IMR-90 (cell line): ENCODE results near the gene BCL2. TPM values are rescaled to one million over a fixed set of nuclear protein-coding genes. Genes with fewer than 3 reads are reported as not detected.

Experiments used
- ATAC-seq: fragments of 200-7000 bp; cut with Tn5 transposase; 2 replicates; pipeline ENCODE4 v1.9.1; 2020; ENCODE audit warnings: low read depth, mild to moderate bottlenecking, moderate library complexity
- BruUV-seq: library from RNA; stranded (reverse); fragments of 400-500 nt; replicated peaks from 2 replicates; lab custom pipeline; 2021; lab: Mats Ljungman, UMichigan
- CTCF ChIA-PET: fragments of 300-600 bp; formaldehyde crosslinking; extraction: SDS; loops from one replicate; lab custom pipeline; 2021; ENCODE audit warnings: antibody characterized with exemption; lab: Yijun Ruan, JAX
- POLR2A ChIA-PET: fragments of 300-600 bp; sonication (Branson Sonifier 250); formaldehyde crosslinking; loops from one replicate; lab custom pipeline; 2022; ENCODE audit warnings: antibody characterized with exemption; ENCODE audit not compliant: unreplicated experiment; lab: Charles Lee
- DNase-seq: peaks from one replicate; pipeline ENCODE4 v3.0.0; 2013
- H2AFZ ChIP-seq: replicated peaks from 2 replicates; pipeline ENCODE3; 2013; ENCODE audit warnings: low read length, mild to moderate bottlenecking; ENCODE audit not compliant: poor library complexity
- H2AK5ac ChIP-seq: 2 replicates; pipeline ENCODE4 v1.6.1; 2013; ENCODE audit warnings: low read depth, low read length, inconsistent platforms
- H2AK9ac ChIP-seq: replicated peaks from 2 replicates; pipeline ENCODE3; 2013; ENCODE audit warnings: mild to moderate bottlenecking, low read depth, low read length, moderate library complexity; ENCODE audit not compliant: poor library complexity
- H2BK120ac ChIP-seq: 2 replicates; pipeline ENCODE4 v1.6.1; 2013; ENCODE audit warnings: low read depth, low read length, inconsistent platforms
- H2BK15ac ChIP-seq: 3 replicates; pipeline ENCODE4 v1.6.1; 2013; ENCODE audit warnings: low read depth, low read length, inconsistent platforms
- H2BK20ac ChIP-seq: 2 replicates; pipeline ENCODE4 v1.6.1; 2013; ENCODE audit warnings: low read depth, mild to moderate bottlenecking, inconsistent platforms, low read length, moderate library complexity
- H2BK5ac ChIP-seq: 2 replicates; pipeline ENCODE4 v1.6.1; 2013; ENCODE audit warnings: mild to moderate bottlenecking, low read depth, low read length, inconsistent platforms; ENCODE audit not compliant: poor library complexity, severe bottlenecking
- H3K14ac ChIP-seq: replicated peaks from 2 replicates; pipeline ENCODE4 v1.6.1; 2013; ENCODE audit warnings: low read depth, low read length, inconsistent platforms
- H3K18ac ChIP-seq: 2 replicates; pipeline ENCODE4 v1.6.1; 2013; ENCODE audit warnings: low read depth, low read length, control low read depth
- H3K23ac ChIP-seq: 2 replicates; pipeline ENCODE4 v1.6.1; 2013; ENCODE audit warnings: low read depth, low read length, inconsistent platforms
- H3K27ac ChIP-seq: 2 replicates; pipeline ENCODE4 v1.5.1; 2013; ENCODE audit warnings: mild to moderate bottlenecking, control low read depth, low read length; ENCODE audit not compliant: insufficient read depth
- H3K27me3 ChIP-seq: 2 replicates; pipeline ENCODE4 v1.6.1; 2013; ENCODE audit warnings: low read length; ENCODE audit not compliant: control insufficient read depth, insufficient read depth
- H3K36me3 ChIP-seq: 2 replicates; pipeline ENCODE4 v1.6.1; 2013; ENCODE audit warnings: low read length, mixed read lengths; ENCODE audit not compliant: control insufficient read depth, insufficient read depth
- H3K4ac ChIP-seq: 2 replicates; pipeline ENCODE4 v1.6.1; 2013; ENCODE audit warnings: low read depth, low read length, inconsistent platforms
- H3K4me1 ChIP-seq: 2 replicates; pipeline ENCODE4 v1.6.1; 2013; ENCODE audit warnings: low read length, mixed read lengths; ENCODE audit not compliant: control insufficient read depth, insufficient read depth
- H3K4me2 ChIP-seq: 2 replicates; pipeline ENCODE4 v1.6.1; 2013; ENCODE audit warnings: low read depth, mild to moderate bottlenecking, control low read depth, low read length, moderate library complexity
- H3K4me3 ChIP-seq: 2 replicates; pipeline ENCODE4 v1.5.1; 2013; ENCODE audit warnings: low read depth, mild to moderate bottlenecking, control low read depth, low read length, moderate library complexity; ENCODE audit not compliant: insufficient read depth
- H3K56ac ChIP-seq: 2 replicates; pipeline ENCODE4 v1.6.1; 2013; ENCODE audit warnings: low read length, inconsistent platforms; ENCODE audit not compliant: insufficient read depth; ENCODE audit errors: extremely low read depth
- H3K79me1 ChIP-seq, 2 experiments: 2 replicates each; pipeline ENCODE4 v1.6.1; 2013; ENCODE audit warnings: low read length in 2 of 2, inconsistent platforms in 1 of 2, low read depth in 1 of 2
- H3K9ac ChIP-seq: 2 replicates; pipeline ENCODE4 v1.6.1; 2013; ENCODE audit warnings: low read depth, low read length, control low read depth
- H3K9me1 ChIP-seq: 2 replicates; pipeline ENCODE4 v1.6.1; 2013; ENCODE audit warnings: low read length, inconsistent platforms; ENCODE audit not compliant: insufficient read depth
- H3K9me3 ChIP-seq: 2 replicates; pipeline ENCODE4 v1.6.1; 2013; ENCODE audit warnings: low read length; ENCODE audit not compliant: control insufficient read depth, insufficient read depth
- H4K20me1 ChIP-seq: 2 replicates; pipeline ENCODE4 v1.6.1; 2013; ENCODE audit warnings: low read length, inconsistent platforms; ENCODE audit not compliant: insufficient read depth
- H4K5ac ChIP-seq: 2 replicates; pipeline ENCODE4 v1.6.1; 2013; ENCODE audit warnings: mild to moderate bottlenecking, low read depth, low read length, control low read depth
- H4K8ac ChIP-seq, 2 experiments: 2 replicates each; pipeline ENCODE4 v1.6.1; 2013; ENCODE audit warnings: low read depth in 2 of 2, low read length in 2 of 2, control low read depth in 1 of 2, inconsistent platforms in 1 of 2
- H4K91ac ChIP-seq: 2 replicates; pipeline ENCODE4 v1.6.1; 2013; ENCODE audit warnings: low read depth, low read length, inconsistent platforms; ENCODE audit not compliant: insufficient read depth
- BHLHE40 ChIP-seq: fragments of 150-350 bp; IDR thresholded peaks from 2 replicates; pipeline ENCODE4 v1.6.1; 2016; ENCODE audit warnings: mild to moderate bottlenecking, low read depth, low read length
- CEBPB ChIP-seq: IDR thresholded peaks from 2 replicates; pipeline ENCODE4 v1.6.1; 2012; ENCODE audit warnings: low read depth, low read length, improper control_type of control experiment
- CHD1 ChIP-seq: IDR thresholded peaks from 2 replicates; pipeline ENCODE4 v1.6.1; 2012; ENCODE audit warnings: low read depth, low read length, improper control_type of control experiment
- FOS ChIP-seq: fragments of 150-350 bp; IDR thresholded peaks from 2 replicates; pipeline ENCODE4 v1.6.1; 2016; ENCODE audit warnings: low read depth, low read length
- MAFK ChIP-seq: IDR thresholded peaks from 2 replicates; pipeline ENCODE4 v1.6.1; 2012; ENCODE audit warnings: low read depth, low read length, improper control_type of control experiment
- MAZ ChIP-seq: IDR thresholded peaks from 2 replicates; pipeline ENCODE4 v1.6.1; 2012; ENCODE audit warnings: low read depth, mild to moderate bottlenecking, low read length, improper control_type of control experiment, moderate library complexity, borderline replicate concordance
- MXI1 ChIP-seq: IDR thresholded peaks from 2 replicates; pipeline ENCODE4 v1.6.1; 2012; ENCODE audit warnings: low read depth, mild to moderate bottlenecking, low read length, moderate library complexity, borderline replicate concordance
- NFE2L2 ChIP-seq: fragments of 150-350 bp; IDR thresholded peaks from 2 replicates; pipeline ENCODE4 v1.6.1; 2016; ENCODE audit warnings: low read depth, mild to moderate bottlenecking, low read length
- POLR2A ChIP-seq: IDR thresholded peaks from 2 replicates; pipeline ENCODE4 v1.6.1; 2012; ENCODE audit warnings: mild to moderate bottlenecking, low read depth, low read length
- RAD21 ChIP-seq: IDR thresholded peaks from 2 replicates; pipeline ENCODE4 v1.6.1; 2012; ENCODE audit warnings: low read length, improper control_type of control experiment
- RCOR1 ChIP-seq: IDR thresholded peaks from 2 replicates; pipeline ENCODE4 v1.6.1; 2012; ENCODE audit warnings: mild to moderate bottlenecking, low read length, improper control_type of control experiment; ENCODE audit not compliant: insufficient replicate concordance
- RFX5 ChIP-seq: IDR thresholded peaks from 2 replicates; pipeline ENCODE4 v1.8.0; 2012; ENCODE audit warnings: low read depth, mild to moderate bottlenecking, low read length, moderate library complexity
- SMC3 ChIP-seq: fragments of 150-350 bp; IDR thresholded peaks from 2 replicates; pipeline ENCODE4 v1.6.1; 2016; ENCODE audit warnings: low read depth, mild to moderate bottlenecking, antibody characterized with exemption, low read length, moderate library complexity
- WGBS, 2 experiments: methylation state at CpG; one replicate each; pipeline versions ENCODE4 v1.1.5 to v1.1.7; 2013; ENCODE audit warnings: missing lambda C conversion rate in 2 of 2; ENCODE audit not compliant: insufficient read length in 1 of 2; ENCODE audit errors: extremely low coverage in 2 of 2; 5-methylcytosine and 5-hydroxymethylcytosine counted together
- dilution Hi-C: fragments of 300-500 bp; cut with HindIII; formaldehyde crosslinking; loops from one replicate; pipeline ENCODE4 v1.14.3; 2018; ENCODE audit warnings: low sequenced_read_pairs; ENCODE audit not compliant: unreplicated experiment
- in situ Hi-C: fragments of 300-500 bp; cut with MboI; formaldehyde crosslinking; loops from 3 replicates; pipeline ENCODE4 v1.14.3; 2019; ENCODE audit warnings: low sequenced_read_pairs, inconsistent platforms, mixed read lengths
- intact Hi-C: fragments of 100-400 bp; cut with micrococcal nuclease; formaldehyde crosslinking; loops from 2 replicates; pipeline ENCODE4 v1.10.0; 2022
- polyA plus RNA-seq, 3 experiments: library from polyadenylated mRNA; depleted of rRNA; stranded (reverse); fragments of >200 nt; gene quantifications; 2 replicates each; pipeline ENCODE4 v1.2.3, GENCODE V29; 2012; ENCODE audit warnings: low replicate concordance in 1 of 3
- total RNA-seq: library from RNA; depleted of rRNA; stranded (reverse); fragments of >200 nt; gene quantifications from 2 replicates; pipeline ENCODE4 v1.2.3, GENCODE V29; 2012
- TF ChIP-seq, protein P1 (sequence below): conservative IDR thresholded peaks from 2 replicates; pipeline ENCODE4 v1.5.1; 2012; ENCODE audit warnings: mild to moderate bottlenecking, low read depth, low read length, improper control_type of control experiment
- TF ChIP-seq, protein P2 (sequence below): fragments of 150-350 bp; IDR thresholded peaks from 2 replicates; pipeline ENCODE4 v1.6.1; 2016; ENCODE audit warnings: low read depth, mild to moderate bottlenecking, low read length, moderate library complexity, borderline replicate concordance
- TF ChIP-seq, protein P3 (sequence below): fragments of 150-350 bp; IDR thresholded peaks from 2 replicates; pipeline ENCODE4 v1.6.1; 2017; ENCODE audit warnings: mild to moderate bottlenecking, antibody characterized with exemption, low read length, low read depth

BCL2 gene
- total and polyA plus RNA-seq, 2 of the 4 experiments (the other 2 are of a cell fraction), result 0.24 to 0.54 TPM

DNA sequence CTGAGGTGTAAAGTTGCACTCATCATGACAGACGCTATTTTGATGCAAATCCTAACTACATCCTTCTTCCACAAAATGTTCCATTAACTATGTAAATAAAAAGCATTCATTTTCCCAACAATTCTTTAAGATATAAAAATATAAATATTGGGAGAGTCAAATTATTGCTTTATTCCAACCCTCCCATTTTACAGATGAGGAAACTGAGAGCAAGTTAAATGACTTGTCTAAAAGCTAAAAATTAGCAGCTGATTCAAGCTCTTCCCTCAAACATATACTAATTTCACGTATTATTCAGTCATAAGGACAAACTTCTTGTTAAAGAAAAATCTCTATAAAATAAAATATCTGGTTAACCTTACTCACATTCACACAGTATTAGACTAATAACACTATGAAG lies 30.7 kb upstream of the BCL2 start:
- Histone ChIP-seq H3K14ac (no peak overlapping the region), H3K4me1 (no peaks in the 10 kb centered on the region), H2AFZ (no peak overlapping the region), H3K27ac (no peak overlapping the region), H4K91ac (no peak overlapping the region), H2BK5ac (no peak overlapping the region), H3K27me3 (no peaks in the 10 kb centered on the region), H3K4me2 (no peak overlapping the region), H3K18ac (no peak overlapping the region), H2BK20ac (no peak overlapping the region), H2BK15ac (no peak overlapping the region), H4K5ac (no peak overlapping the region), H4K20me1 (no peaks in the 10 kb centered on the region; the same call in 1 of the 2 replicates), H3K4me3 (no peak overlapping the region), H2AK9ac (no peak overlapping the region), H3K9me3 (no peaks in the 10 kb centered on the region), H3K23ac (no peak overlapping the region), H4K8ac (no peak overlapping the region), H2AK5ac (no peak overlapping the region), H3K9ac (no peak overlapping the region), H3K79me1 (peaks cover 7 to 29% of the 10 kb centered on the region in 2 experiments), H3K36me3 (peaks cover 56% of the 10 kb centered on the region), H3K9me1 (no peaks in the 10 kb centered on the region), H2BK120ac (no peak overlapping the region), H3K56ac (no peak overlapping the region), H3K4ac (no peak overlapping the region)
- ChIA-PET POLR2A (no interaction called here), CTCF (interaction anchor here (1.2 to 1.4 kb wide), 2 partner anchors 11 to 333 kb away, joined by 3 read pairs; no protein-coding TSS in a partner anchor)
- whole genome bisulfite sequencing, 2 experiments, result no CpG with 5 or more reads among the region's 2 CpGs
- BruUV-seq, result no TSS peak
- TF ChIP-seq, protein P1, sequence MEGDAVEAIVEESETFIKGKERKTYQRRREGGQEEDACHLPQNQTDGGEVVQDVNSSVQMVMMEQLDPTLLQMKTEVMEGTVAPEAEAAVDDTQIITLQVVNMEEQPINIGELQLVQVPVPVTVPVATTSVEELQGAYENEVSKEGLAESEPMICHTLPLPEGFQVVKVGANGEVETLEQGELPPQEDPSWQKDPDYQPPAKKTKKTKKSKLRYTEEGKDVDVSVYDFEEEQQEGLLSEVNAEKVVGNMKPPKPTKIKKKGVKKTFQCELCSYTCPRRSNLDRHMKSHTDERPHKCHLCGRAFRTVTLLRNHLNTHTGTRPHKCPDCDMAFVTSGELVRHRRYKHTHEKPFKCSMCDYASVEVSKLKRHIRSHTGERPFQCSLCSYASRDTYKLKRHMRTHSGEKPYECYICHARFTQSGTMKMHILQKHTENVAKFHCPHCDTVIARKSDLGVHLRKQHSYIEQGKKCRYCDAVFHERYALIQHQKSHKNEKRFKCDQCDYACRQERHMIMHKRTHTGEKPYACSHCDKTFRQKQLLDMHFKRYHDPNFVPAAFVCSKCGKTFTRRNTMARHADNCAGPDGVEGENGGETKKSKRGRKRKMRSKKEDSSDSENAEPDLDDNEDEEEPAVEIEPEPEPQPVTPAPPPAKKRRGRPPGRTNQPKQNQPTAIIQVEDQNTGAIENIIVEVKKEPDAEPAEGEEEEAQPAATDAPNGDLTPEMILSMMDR, result no peak
- TF ChIP-seq, protein P2, sequence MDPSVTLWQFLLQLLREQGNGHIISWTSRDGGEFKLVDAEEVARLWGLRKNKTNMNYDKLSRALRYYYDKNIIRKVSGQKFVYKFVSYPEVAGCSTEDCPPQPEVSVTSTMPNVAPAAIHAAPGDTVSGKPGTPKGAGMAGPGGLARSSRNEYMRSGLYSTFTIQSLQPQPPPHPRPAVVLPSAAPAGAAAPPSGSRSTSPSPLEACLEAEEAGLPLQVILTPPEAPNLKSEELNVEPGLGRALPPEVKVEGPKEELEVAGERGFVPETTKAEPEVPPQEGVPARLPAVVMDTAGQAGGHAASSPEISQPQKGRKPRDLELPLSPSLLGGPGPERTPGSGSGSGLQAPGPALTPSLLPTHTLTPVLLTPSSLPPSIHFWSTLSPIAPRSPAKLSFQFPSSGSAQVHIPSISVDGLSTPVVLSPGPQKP, result no peak
- TF ChIP-seq, protein P3, sequence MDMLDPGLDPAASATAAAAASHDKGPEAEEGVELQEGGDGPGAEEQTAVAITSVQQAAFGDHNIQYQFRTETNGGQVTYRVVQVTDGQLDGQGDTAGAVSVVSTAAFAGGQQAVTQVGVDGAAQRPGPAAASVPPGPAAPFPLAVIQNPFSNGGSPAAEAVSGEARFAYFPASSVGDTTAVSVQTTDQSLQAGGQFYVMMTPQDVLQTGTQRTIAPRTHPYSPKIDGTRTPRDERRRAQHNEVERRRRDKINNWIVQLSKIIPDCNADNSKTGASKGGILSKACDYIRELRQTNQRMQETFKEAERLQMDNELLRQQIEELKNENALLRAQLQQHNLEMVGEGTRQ, result no peak
- TF ChIP-seq MAFK (no peak), RFX5 (no peak), POLR2A (no peak), FOS (no peak), MXI1 (no peak), RAD21 (no peak), MAZ (no peak), SMC3 (no peak), CHD1 (no peak), CEBPB (no peak), RCOR1 (no peak), BHLHE40 (no peak), NFE2L2 (no peak)
- dilution Hi-C loops (no loop called here), intact Hi-C loops (no loop called here), in situ Hi-C loops (no loop called here)
- ATAC-seq (no peak), DNase-seq (no peak)
